GM12878 (cell line): ENCODE data around the gene FIZ1.

Experiments used
- ATF3 ChIP-seq: IDR thresholded peaks from 2 replicates; pipeline ENCODE4 v1.6.1; 2011; ENCODE audit warnings: low read depth, mild to moderate bottlenecking, low read length, moderate library complexity, borderline replicate concordance; ENCODE audit errors: extremely low read depth
- BRCA1 ChIP-seq: IDR thresholded peaks from 2 replicates; pipeline ENCODE4 v1.6.1; 2011; ENCODE audit warnings: low read depth, low read length, improper control_type of control experiment
- EP300 ChIP-seq, 2 experiments: fragments of 150-350 bp in 1 of 2; IDR thresholded peaks; 2 replicates each; pipeline ENCODE4 v1.6.1; 2011 to 2012; ENCODE audit warnings: low read depth in 2 of 2, low read length in 2 of 2, borderline replicate concordance in 1 of 2, improper control_type of control experiment in 1 of 2, inconsistent platforms in 1 of 2; ENCODE audit not compliant: control insufficient read depth in 1 of 2
- ETV6 ChIP-seq, 2 experiments: fragments of 450-650 bp in 1 of 2; IDR thresholded peaks in 1 of 2; conservative IDR thresholded peaks in 1 of 2; 2 replicates each; pipeline ENCODE4 v1.6.1; 2014; ENCODE audit warnings: antibody characterized with exemption in 1 of 2, borderline replicate concordance in 1 of 2, low read depth in 1 of 2, mild to moderate bottlenecking in 1 of 2, moderate library complexity in 1 of 2
- HDAC6 ChIP-seq: fragments of 200-600 bp; sonication (generic); IDR thresholded peaks from one replicate; pipeline ENCODE4 v1.8.0; 2017; ENCODE audit warnings: antibody characterized with exemption; ENCODE audit not compliant: unreplicated experiment
- SP1 ChIP-seq: IDR thresholded peaks from one replicate; pipeline ENCODE4 v1.6.1; 2011; ENCODE audit warnings: low read depth, low read length
- TF ChIP-seq, protein P1 (sequence below): IDR thresholded peaks from 2 replicates; pipeline ENCODE4 v1.6.1; 2012; ENCODE audit warnings: low read depth, low read length, improper control_type of control experiment
- TF ChIP-seq, protein P2 (sequence below): IDR thresholded peaks from 2 replicates; pipeline ENCODE4 v1.6.1; 2012; ENCODE audit warnings: mild to moderate bottlenecking, low read depth, low read length

DNA sequence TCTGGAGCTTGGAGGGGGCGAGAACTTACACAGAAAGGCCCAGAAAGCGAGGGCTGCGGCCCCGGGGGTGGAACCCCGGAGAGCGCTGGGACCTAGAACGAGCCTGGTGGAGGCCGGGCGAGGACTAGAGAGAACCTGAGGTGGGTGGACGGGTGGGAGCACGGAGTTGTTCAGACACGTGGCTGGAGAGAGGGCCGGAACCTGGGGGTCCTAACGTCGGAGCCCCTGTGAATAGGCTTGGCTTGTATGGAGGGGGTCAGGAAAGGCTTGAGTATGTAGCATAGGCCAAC, 44.5 kb upstream of the FIZ1 start:
- TF ChIP-seq EP300 (IDR thresholded peaks at IDR 0.05; ENCODE audit: borderline replicate concordance in 1 of 2, control insufficient read depth in 1 of 2, low read depth in 2 of 2, low read length in 2 of 2): no peak
- TF ChIP-seq, protein P1, sequence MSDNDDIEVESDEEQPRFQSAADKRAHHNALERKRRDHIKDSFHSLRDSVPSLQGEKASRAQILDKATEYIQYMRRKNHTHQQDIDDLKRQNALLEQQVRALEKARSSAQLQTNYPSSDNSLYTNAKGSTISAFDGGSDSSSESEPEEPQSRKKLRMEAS: no peak
- TF ChIP-seq, protein P2, sequence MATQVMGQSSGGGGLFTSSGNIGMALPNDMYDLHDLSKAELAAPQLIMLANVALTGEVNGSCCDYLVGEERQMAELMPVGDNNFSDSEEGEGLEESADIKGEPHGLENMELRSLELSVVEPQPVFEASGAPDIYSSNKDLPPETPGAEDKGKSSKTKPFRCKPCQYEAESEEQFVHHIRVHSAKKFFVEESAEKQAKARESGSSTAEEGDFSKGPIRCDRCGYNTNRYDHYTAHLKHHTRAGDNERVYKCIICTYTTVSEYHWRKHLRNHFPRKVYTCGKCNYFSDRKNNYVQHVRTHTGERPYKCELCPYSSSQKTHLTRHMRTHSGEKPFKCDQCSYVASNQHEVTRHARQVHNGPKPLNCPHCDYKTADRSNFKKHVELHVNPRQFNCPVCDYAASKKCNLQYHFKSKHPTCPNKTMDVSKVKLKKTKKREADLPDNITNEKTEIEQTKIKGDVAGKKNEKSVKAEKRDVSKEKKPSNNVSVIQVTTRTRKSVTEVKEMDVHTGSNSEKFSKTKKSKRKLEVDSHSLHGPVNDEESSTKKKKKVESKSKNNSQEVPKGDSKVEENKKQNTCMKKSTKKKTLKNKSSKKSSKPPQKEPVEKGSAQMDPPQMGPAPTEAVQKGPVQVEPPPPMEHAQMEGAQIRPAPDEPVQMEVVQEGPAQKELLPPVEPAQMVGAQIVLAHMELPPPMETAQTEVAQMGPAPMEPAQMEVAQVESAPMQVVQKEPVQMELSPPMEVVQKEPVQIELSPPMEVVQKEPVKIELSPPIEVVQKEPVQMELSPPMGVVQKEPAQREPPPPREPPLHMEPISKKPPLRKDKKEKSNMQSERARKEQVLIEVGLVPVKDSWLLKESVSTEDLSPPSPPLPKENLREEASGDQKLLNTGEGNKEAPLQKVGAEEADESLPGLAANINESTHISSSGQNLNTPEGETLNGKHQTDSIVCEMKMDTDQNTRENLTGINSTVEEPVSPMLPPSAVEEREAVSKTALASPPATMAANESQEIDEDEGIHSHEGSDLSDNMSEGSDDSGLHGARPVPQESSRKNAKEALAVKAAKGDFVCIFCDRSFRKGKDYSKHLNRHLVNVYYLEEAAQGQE: no peak
- no peak for TF ChIP-seq HDAC6
- no peak for TF ChIP-seq SP1
- no peak for TF ChIP-seq BRCA1
- no peak for TF ChIP-seq ATF3
- TF ChIP-seq ETV6 (conservative IDR thresholded peaks at IDR 0.05 in 1 of 2, IDR thresholded peaks at IDR 0.05 in 1 of 2; ENCODE audit: borderline replicate concordance in 1 of 2, low read depth in 1 of 2): no peak
